DND-41 (cell line): ENCODE results near the gene GRIP2.

Experiments used
- ATAC-seq: fragments of 200-7000 bp; cut with Tn5 transposase; 3 replicates; pipeline ENCODE4 v1.9.1; 2021; ENCODE audit warnings: low read depth; ENCODE audit not compliant: insufficient read depth
- DNase-seq: peaks from one replicate; pipeline ENCODE4 v3.0.0-alpha.2; 2020
- H2AFZ ChIP-seq: 2 replicates; pipeline ENCODE4 v1.6.0; 2012; ENCODE audit warnings: low read depth, low read length
- H3K27ac ChIP-seq: 2 replicates; pipeline ENCODE4 v1.5.1; 2012; ENCODE audit warnings: low read length, inconsistent platforms
- H3K27me3 ChIP-seq: fragments of 200-600 bp; sonication (generic); 2 replicates; pipeline ENCODE4 v1.6.0; 2012; ENCODE audit warnings: low read length, mild to moderate bottlenecking, inconsistent platforms; ENCODE audit not compliant: insufficient read depth, poor library complexity
- H3K36me3 ChIP-seq: 2 replicates; pipeline ENCODE4 v1.5.1; 2012; ENCODE audit warnings: low read length, inconsistent platforms; ENCODE audit not compliant: insufficient read depth
- H3K4me1 ChIP-seq: 2 replicates; pipeline ENCODE4 v1.5.1; 2012; ENCODE audit warnings: mild to moderate bottlenecking, low read length; ENCODE audit not compliant: insufficient read depth
- H3K4me2 ChIP-seq: 2 replicates; pipeline ENCODE4 v1.6.0; 2012; ENCODE audit warnings: mild to moderate bottlenecking, moderate library complexity, low read length, inconsistent platforms; ENCODE audit not compliant: insufficient read depth
- H3K4me3 ChIP-seq, 2 experiments: fragments of 200-600 bp in 1 of 2; shearing (Covaris generic) in 1 of 2; 2 replicates each; pipeline ENCODE4 v1.5.1; 2012 to 2016; ENCODE audit warnings: inconsistent platforms in 2 of 2, low read length in 2 of 2, mild to moderate bottlenecking in 2 of 2, low read depth in 1 of 2, moderate library complexity in 1 of 2
- H3K79me2 ChIP-seq: 2 replicates; pipeline ENCODE4 v1.6.0; 2012; ENCODE audit warnings: low read length, inconsistent platforms; ENCODE audit not compliant: insufficient read depth
- H3K9ac ChIP-seq: 2 replicates; pipeline ENCODE4 v1.6.0; 2012; ENCODE audit warnings: low read depth, mild to moderate bottlenecking, inconsistent platforms, low read length, moderate library complexity
- H3K9me3 ChIP-seq: 2 replicates; pipeline ENCODE4 v1.5.1; 2012; ENCODE audit warnings: low read length, moderate library complexity, mild to moderate bottlenecking, inconsistent platforms; ENCODE audit not compliant: insufficient read depth, severe bottlenecking
- H4K20me1 ChIP-seq: 2 replicates; pipeline ENCODE4 v1.6.0; 2012; ENCODE audit warnings: low read length; ENCODE audit not compliant: insufficient read depth
- CTCF ChIP-seq: IDR thresholded peaks from 2 replicates; pipeline ENCODE4 v1.5.1; 2012; ENCODE audit warnings: borderline replicate concordance, low read length, moderate library complexity, mild to moderate bottlenecking; ENCODE audit not compliant: poor library complexity, severe bottlenecking; ENCODE audit errors: extremely low read depth
- EZH2 ChIP-seq: IDR thresholded peaks from 3 replicates; pipeline ENCODE4 v1.6.1; 2012; ENCODE audit warnings: borderline replicate concordance, low read depth, mild to moderate bottlenecking, moderate library complexity, low read length, inconsistent platforms; ENCODE audit not compliant: severe bottlenecking

Gene GRIP2

GRCh38 chr3:14453876-14454638 lies 86.1 kb downstream of the GRIP2 start:
- Histone ChIP-seq H3K27ac (no peak overlapping the region), H3K4me1 (no peaks in the 10 kb centered on the region), H3K4me3 (no peak overlapping the region), H3K4me2 (no peak overlapping the region), H3K9me3 (no peaks in the 10 kb centered on the region), H4K20me1 (0 out of 2 replicates have a peak, but pooled peaks cover 3% of the 10 kb centered on the region), H3K36me3 (peaks cover 50% of the 10 kb centered on the region), H3K27me3 (no peaks in the 10 kb centered on the region), H2AFZ (no peak overlapping the region), H3K79me2 (no peaks in the 10 kb centered on the region), H3K9ac (no peak overlapping the region)
- TF ChIP-seq CTCF (no peak), EZH2 (no peak)
- no peak for DNase-seq
- no peak for ATAC-seq

GRCh38 chr3:14452740-14453710 lies 87.1 kb downstream of the GRIP2 start:
- H3K27ac ChIP-seq, result no peak overlapping the region
- H3K4me3 ChIP-seq, result no peak overlapping the region
- ATAC-seq (no peak), DNase-seq (no peak)
- 0 out of 2 replicates have a peak, but pooled peaks cover 3% of the 10 kb centered on the region for H4K20me1 ChIP-seq
- no peak overlapping the region for H3K9ac ChIP-seq
- no peak overlapping the region for H3K4me2 ChIP-seq
- no peak for TF ChIP-seq EZH2
- no peak for TF ChIP-seq CTCF
- H3K79me2 ChIP-seq, result no peaks in the 10 kb centered on the region
- H3K9me3 ChIP-seq, result no peaks in the 10 kb centered on the region
- H3K27me3 ChIP-seq, result no peaks in the 10 kb centered on the region
- no peak overlapping the region for H2AFZ ChIP-seq
- no peaks in the 10 kb centered on the region for H3K4me1 ChIP-seq
- H3K36me3 ChIP-seq, result peaks cover 60% of the 10 kb centered on the region

GRCh38 chr3:14451844-14452739 lies 88.0 kb downstream of the GRIP2 start:
- no peak overlapping the region for H3K4me2 ChIP-seq
- H3K9me3 ChIP-seq, result no peaks in the 10 kb centered on the region
- no peaks in the 10 kb centered on the region for H3K4me1 ChIP-seq
- no peaks in the 10 kb centered on the region for H3K79me2 ChIP-seq
- TF ChIP-seq CTCF (no peak), EZH2 (no peak)
- H3K4me3 ChIP-seq, result no peak overlapping the region
- ATAC-seq (no peak), DNase-seq (no peak)
- H3K27ac ChIP-seq, result no peak overlapping the region
- H3K27me3 ChIP-seq, result no peaks in the 10 kb centered on the region
- no peak overlapping the region for H3K9ac ChIP-seq
- 0 out of 2 replicates have a peak, but pooled peaks cover 3% of the 10 kb centered on the region for H4K20me1 ChIP-seq
- peaks cover 69% of the 10 kb centered on the region for H3K36me3 ChIP-seq
- no peak overlapping the region for H2AFZ ChIP-seq
